Memory B cell (primary cell): ENCODE results near the gene TRABD2B.

Experiments
- ATAC-seq: fragments of 150-1000 bp; cut with Tn5 transposase; 2 replicates; pipeline ENCODE4 v1.10.0; 2021; ENCODE audit warnings: low read depth, mild to moderate bottlenecking, moderate library complexity
- DNase-seq, 2 donors: peaks; one replicate each; pipeline ENCODE4 v3.0.0; 2022; ENCODE audit warnings: low spot score in 2 of 2
- H3K27ac Mint-ChIP-seq: one replicate; pipeline ENCODE4 v1.8.0; 2022; ENCODE audit warnings: mild to moderate bottlenecking, moderate library complexity, mixed read lengths
- H3K27me3 Mint-ChIP-seq: one replicate; pipeline ENCODE4 v1.8.0; 2022; ENCODE audit warnings: mixed read lengths
- H3K36me3 Mint-ChIP-seq: one replicate; pipeline ENCODE4 v1.8.0; 2022; ENCODE audit warnings: mild to moderate bottlenecking, mixed read lengths
- H3K4me1 Mint-ChIP-seq: one replicate; pipeline ENCODE4 v1.8.0; 2022; ENCODE audit warnings: mixed read lengths
- H3K4me3 Mint-ChIP-seq: one replicate; pipeline ENCODE4 v1.8.0; 2022; ENCODE audit warnings: mild to moderate bottlenecking, moderate library complexity, mixed read lengths
- H3K9me3 Mint-ChIP-seq: one replicate; pipeline ENCODE4 v1.8.0; 2022; ENCODE audit warnings: mixed read lengths

TRABD2B gene

GRCh38 chr1:47777322-47777721 lies 219.9 kb downstream of the TRABD2B start:
- H3K9me3 Mint-ChIP-seq = peaks cover 1% of the 10 kb centered on the region
- H3K27ac Mint-ChIP-seq = no peak overlapping the region
- no peaks in the 10 kb centered on the region for H3K4me1 Mint-ChIP-seq

GRCh38 chr1:47776667-47777131 lies 220.5 kb downstream of the TRABD2B start:
- H3K36me3 Mint-ChIP-seq = no peaks in the 10 kb centered on the region
- H3K4me3 Mint-ChIP-seq = no peak overlapping the region
- ATAC-seq (no peak), DNase-seq (no peak)
- H3K27me3 Mint-ChIP-seq = peaks cover 8% of the 10 kb centered on the region
- no peaks in the 10 kb centered on the region for H3K4me1 Mint-ChIP-seq
- H3K27ac Mint-ChIP-seq = no peak overlapping the region
- H3K9me3 Mint-ChIP-seq = peaks cover 1% of the 10 kb centered on the region

More at GRCh38 chr1:47777322-47777721, 219.9 kb downstream of the TRABD2B start:
- H3K27me3 Mint-ChIP-seq = peaks cover 12% of the 10 kb centered on the region
- no peaks in the 10 kb centered on the region for H3K36me3 Mint-ChIP-seq
- H3K4me3 Mint-ChIP-seq = no peak overlapping the region
- ATAC-seq = no peak
- no peak for DNase-seq

GRCh38 chr1:47774986-47775834 lies 222.0 kb downstream of the TRABD2B start:
- peaks cover 7% of the 10 kb centered on the region for H3K27me3 Mint-ChIP-seq

GRCh38 chr1:47772960-47773682 lies 224.1 kb downstream of the TRABD2B start:
- no peak overlapping the region for H3K4me3 Mint-ChIP-seq
- H3K36me3 Mint-ChIP-seq = no peaks in the 10 kb centered on the region
- DNase-seq (no peak), ATAC-seq (no peak)
- no peaks in the 10 kb centered on the region for H3K4me1 Mint-ChIP-seq
- peaks cover 1% of the 10 kb centered on the region for H3K9me3 Mint-ChIP-seq
- H3K27ac Mint-ChIP-seq = no peak overlapping the region
- H3K27me3 Mint-ChIP-seq = peaks cover 4% of the 10 kb centered on the region

More at GRCh38 chr1:47774986-47775834, 222.0 kb downstream of the TRABD2B start:
- H3K4me3 Mint-ChIP-seq = no peak overlapping the region
- no peaks in the 10 kb centered on the region for H3K4me1 Mint-ChIP-seq
- no peak overlapping the region for H3K27ac Mint-ChIP-seq
- no peak for ATAC-seq
- no peaks in the 10 kb centered on the region for H3K36me3 Mint-ChIP-seq
- DNase-seq = no peak
- H3K9me3 Mint-ChIP-seq = peaks cover 1% of the 10 kb centered on the region

GRCh38 chr1:47772281-47772680 lies 224.9 kb downstream of the TRABD2B start:
- DNase-seq = no peak
- Mint-ChIP-seq H3K9me3 (peaks cover 1% of the 10 kb centered on the region), H3K27ac (no peak overlapping the region), H3K4me1 (no peaks in the 10 kb centered on the region), H3K36me3 (no peaks in the 10 kb centered on the region), H3K27me3 (peaks cover 3% of the 10 kb centered on the region), H3K4me3 (no peak overlapping the region)
- ATAC-seq = no peak

GRCh38 chr1:47771751-47772150 lies 225.4 kb downstream of the TRABD2B start:
- ATAC-seq (no peak), DNase-seq (no peak)
- Mint-ChIP-seq H3K4me1 (no peaks in the 10 kb centered on the region), H3K36me3 (no peaks in the 10 kb centered on the region), H3K27ac (no peak overlapping the region), H3K4me3 (no peak overlapping the region), H3K9me3 (peaks cover 1% of the 10 kb centered on the region), H3K27me3 (peaks cover 5% of the 10 kb centered on the region)

- Mint-ChIP-seq H3K27ac (no peak overlapping the region), H3K9me3 (peaks cover 1% of the 10 kb centered on the region), H3K27me3 (peaks cover 7% of the 10 kb centered on the region), H3K36me3 (no peaks in the 10 kb centered on the region), H3K4me1 (no peaks in the 10 kb centered on the region), H3K4me3 (no peak overlapping the region)
- no peak for ATAC-seq
- no peak for DNase-seq
These were observed 227.2 kb downstream of the TRABD2B start for GRCh38 chr1:47769983-47770382.

GRCh38 chr1:47769295-47769694 lies 227.9 kb downstream of the TRABD2B start:
- peaks cover 1% of the 10 kb centered on the region for H3K9me3 Mint-ChIP-seq
- H3K4me3 Mint-ChIP-seq = no peak overlapping the region
- no peak overlapping the region for H3K27ac Mint-ChIP-seq
- ATAC-seq = no peak
- H3K27me3 Mint-ChIP-seq = peaks cover 7% of the 10 kb centered on the region
- DNase-seq = no peak
- H3K4me1 Mint-ChIP-seq = no peaks in the 10 kb centered on the region
- H3K36me3 Mint-ChIP-seq = no peaks in the 10 kb centered on the region

GRCh38 chr1:47767741-47768100 lies 229.5 kb downstream of the TRABD2B start:
- Mint-ChIP-seq H3K27me3 (peaks cover 5% of the 10 kb centered on the region), H3K9me3 (no peaks in the 10 kb centered on the region), H3K27ac (no peak overlapping the region), H3K4me1 (no peaks in the 10 kb centered on the region), H3K4me3 (no peak overlapping the region), H3K36me3 (no peaks in the 10 kb centered on the region)
- ATAC-seq (no peak), DNase-seq (no peak)

- Mint-ChIP-seq H3K27ac (no peak overlapping the region), H3K27me3 (peaks cover 5% of the 10 kb centered on the region), H3K4me3 (no peak overlapping the region), H3K9me3 (no peaks in the 10 kb centered on the region), H3K4me1 (no peaks in the 10 kb centered on the region), H3K36me3 (no peaks in the 10 kb centered on the region)
- ATAC-seq (no peak), DNase-seq (no peak)
These were observed 230.1 kb downstream of the TRABD2B start for GRCh38 chr1:47766832-47767740.

GRCh38 chr1:47765742-47766485 lies 231.3 kb downstream of the TRABD2B start:
- Mint-ChIP-seq H3K36me3 (no peaks in the 10 kb centered on the region), H3K27me3 (peaks cover 8% of the 10 kb centered on the region), H3K4me3 (no peak overlapping the region), H3K9me3 (no peaks in the 10 kb centered on the region), H3K4me1 (no peaks in the 10 kb centered on the region), H3K27ac (no peak overlapping the region)
- DNase-seq = no peak
- ATAC-seq = no peak

GRCh38 chr1:47765236-47765635 lies 231.9 kb downstream of the TRABD2B start:
- Mint-ChIP-seq H3K27ac (no peak overlapping the region), H3K27me3 (peaks cover 8% of the 10 kb centered on the region), H3K36me3 (no peaks in the 10 kb centered on the region), H3K9me3 (no peaks in the 10 kb centered on the region), H3K4me1 (no peaks in the 10 kb centered on the region), H3K4me3 (no peak overlapping the region)
- no peak for DNase-seq
- no peak for ATAC-seq

- no peak for ATAC-seq
These were observed 232.6 kb downstream of the TRABD2B start for GRCh38 chr1:47764461-47765046.

More at GRCh38 chr1:47764461-47765046, 232.6 kb downstream of the TRABD2B start:
- Mint-ChIP-seq H3K4me1 (no peaks in the 10 kb centered on the region), H3K4me3 (no peak overlapping the region), H3K27me3 (peaks cover 9% of the 10 kb centered on the region), H3K36me3 (no peaks in the 10 kb centered on the region), H3K9me3 (no peaks in the 10 kb centered on the region), H3K27ac (no peak overlapping the region)
- no peak for DNase-seq
